ENCODE results near the gene C3orf18. TPM values are rescaled to one million over a fixed set of nuclear protein-coding genes. Genes with fewer than 3 reads are reported as not detected.

The C3orf18 gene
- total and polyA plus RNA-seq, 2 experiments from 2014 or later, result 2.4 to 7.7 TPM

GRCh38 chr3:50517721-50518206 lies 49.8 kb downstream of the C3orf18 start:
- H3K27ac Mint-ChIP-seq, result peak overlapping the region; percentile 92; the same call in 1 of the 2 replicates
- H3K36me3 Mint-ChIP-seq (ENCODE audit: low read depth), result no peaks in the 10 kb centered on the region
- Histone ChIP-seq H3F3A (replicated peaks; ENCODE audit: low read depth) (peaks cover 9% of the 10 kb centered on the region), H3K4me2 (no peak overlapping the region), H4K20me1 (replicated peaks; ENCODE audit: insufficient read depth) (no peaks in the 10 kb centered on the region), H3K27ac (ENCODE audit: low read depth) (no peak overlapping the region), H3K4me1 (ENCODE audit: insufficient read depth) (peaks cover 51% of the 10 kb centered on the region), H3K27me3 (ENCODE audit: insufficient read depth) (no peaks in the 10 kb centered on the region), H3K36me3 (ENCODE audit: insufficient read depth) (no peaks in the 10 kb centered on the region), H3K9me2 (ENCODE audit: insufficient read depth) (no peaks in the 10 kb centered on the region), H2AFZ (no peak overlapping the region), H3K4me3 (no peak overlapping the region), H3K79me2 (replicated peaks; ENCODE audit: insufficient read depth) (no peaks in the 10 kb centered on the region)
- DNase-seq (ENCODE audit: low spot score) (no peak), ATAC-seq (no peak)
- TF ChIP-seq POLR2AphosphoS5 (IDR thresholded peaks at IDR 0.05; ENCODE audit: low read depth), result no peak
- TF ChIP-seq ZNF114 (CRISPR knock-in tag; IDR thresholded peaks at IDR 0.05), result no peak
- TF ChIP-seq ZNF331 (CRISPR knock-in tag; IDR thresholded peaks at IDR 0.05; ENCODE audit: low read depth), result no peak
- no peak for TF ChIP-seq CREB1 (CRISPR knock-in tag; IDR thresholded peaks at IDR 0.05; ENCODE audit: low read depth)
- no peak for TF ChIP-seq CTCF (conservative IDR thresholded peaks at IDR 0.05; ENCODE audit: low read depth in 2 of 2)
- TF ChIP-seq REST (IDR thresholded peaks at IDR 0.05; ENCODE audit: unreplicated experiment), result no peak
- TF ChIP-seq NANOG (IDR thresholded peaks at IDR 0.05; ENCODE audit: borderline replicate concordance), result no peak
- TF ChIP-seq ZNF462 (CRISPR knock-in tag; IDR thresholded peaks at IDR 0.05), result no peak
- no peak for TF ChIP-seq EZH2 (IDR thresholded peaks at IDR 0.05; ENCODE audit: low read depth, unreplicated experiment)
- TF ChIP-seq ETS1 (IDR thresholded peaks at IDR 0.05), result no peak
- TF ChIP-seq JUNB (IDR thresholded peaks at IDR 0.05; ENCODE audit: unreplicated experiment), result no peak
- no peak for TF ChIP-seq STAT1 (IDR thresholded peaks at IDR 0.05; ENCODE audit: unreplicated experiment)
- TF ChIP-seq EZH2phosphoT487 (IDR thresholded peaks at IDR 0.05; ENCODE audit: unreplicated experiment), result no peak
- peaks cover 31% of the 10 kb centered on the region for H3K27me3 Mint-ChIP-seq (ENCODE audit: insufficient read depth, low read depth, poor library complexity)
- H3K9me3 Mint-ChIP-seq, result no peaks in the 10 kb centered on the region
- no peak overlapping the region for H3K4me3 Mint-ChIP-seq
- peaks cover 77% of the 10 kb centered on the region for H3K4me1 Mint-ChIP-seq

All from GM23338 (cell line).